HG03135 (cell line): ENCODE measurements around the gene EPHA8.

Source experiments
- ATAC-seq: cut with Tn5 transposase; IDR thresholded peaks from one replicate; pipeline ENCODE4 v1.9.1; 2021; ENCODE audit warnings: mild to moderate bottlenecking, moderate library complexity; ENCODE audit not compliant: unreplicated experiment

EPHA8 gene

DNA sequence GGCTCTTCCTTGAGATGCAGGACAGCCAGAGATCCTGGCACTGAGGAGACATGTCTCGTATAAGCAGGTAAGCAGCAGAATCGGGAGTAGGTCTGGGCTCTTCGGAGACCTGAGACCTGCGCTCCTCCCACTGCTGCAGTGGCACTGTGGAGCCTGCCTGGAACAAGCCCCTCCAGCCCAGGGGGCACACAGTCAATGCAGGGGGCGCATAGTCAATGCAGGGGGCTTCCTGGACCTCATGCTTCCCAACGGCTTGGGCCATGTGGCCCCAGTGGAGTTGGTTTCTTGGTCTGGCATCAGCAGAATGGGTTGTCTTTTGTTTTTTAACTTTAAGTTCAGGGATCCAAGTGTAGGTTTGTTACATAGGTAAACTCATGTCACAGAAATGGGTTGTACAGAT lies 27.9 kb upstream of the EPHA8 start:
- ATAC-seq = no peak

DNA sequence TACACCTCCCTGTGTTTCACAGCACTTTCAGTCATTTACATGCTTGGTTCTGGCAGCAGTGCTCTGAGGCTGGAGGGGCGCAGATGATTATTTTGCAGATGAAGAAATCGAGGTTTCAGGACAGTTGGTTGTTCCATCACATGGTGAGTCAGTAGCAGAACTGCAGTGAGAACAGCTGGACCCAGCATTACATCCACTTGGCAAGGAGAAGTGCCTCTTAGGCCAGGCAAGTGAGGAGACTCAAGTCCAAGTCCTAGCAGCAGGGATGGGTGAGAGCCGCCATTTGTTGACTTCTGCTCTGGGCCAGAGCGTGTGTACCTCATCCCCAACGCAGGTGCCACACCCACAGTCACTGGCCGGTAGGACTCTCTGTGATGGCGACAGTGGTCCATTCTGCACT lies 26.8 kb upstream of the EPHA8 start:
- ATAC-seq = no peak

DNA sequence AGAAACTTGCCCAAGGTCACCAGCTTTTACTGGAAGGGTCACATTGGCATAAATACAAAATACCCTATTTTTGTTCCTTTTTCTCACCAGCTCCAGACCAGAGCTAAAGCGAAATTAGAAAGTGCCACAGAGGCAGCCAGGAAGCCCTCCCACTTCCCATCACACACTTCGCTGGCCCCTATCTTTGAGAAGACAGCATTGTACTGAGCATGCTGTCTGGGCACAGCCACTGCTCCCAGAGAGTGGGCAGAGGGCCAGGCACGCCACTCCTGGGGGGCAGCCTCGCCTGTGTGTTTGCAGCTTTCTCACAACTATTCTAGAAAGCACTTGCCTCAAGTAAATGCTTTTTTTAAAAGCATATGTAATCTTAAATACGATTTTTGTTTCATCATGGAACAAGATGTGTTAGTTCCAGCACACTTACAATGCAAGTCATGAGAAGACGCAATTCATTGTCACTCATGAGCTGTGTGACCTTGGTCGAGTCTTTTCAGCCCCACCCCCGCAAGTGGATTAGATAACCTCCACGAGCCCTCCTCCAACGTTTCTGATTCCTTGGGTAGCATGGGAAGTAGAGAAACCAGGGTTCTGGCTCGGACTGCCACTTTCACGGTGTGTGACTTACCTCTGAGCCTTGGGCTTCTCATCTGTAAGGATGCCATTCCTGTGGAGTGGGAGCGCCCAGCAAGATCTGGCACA lies 25.7 kb upstream of the EPHA8 start:
- no peak for ATAC-seq

DNA sequence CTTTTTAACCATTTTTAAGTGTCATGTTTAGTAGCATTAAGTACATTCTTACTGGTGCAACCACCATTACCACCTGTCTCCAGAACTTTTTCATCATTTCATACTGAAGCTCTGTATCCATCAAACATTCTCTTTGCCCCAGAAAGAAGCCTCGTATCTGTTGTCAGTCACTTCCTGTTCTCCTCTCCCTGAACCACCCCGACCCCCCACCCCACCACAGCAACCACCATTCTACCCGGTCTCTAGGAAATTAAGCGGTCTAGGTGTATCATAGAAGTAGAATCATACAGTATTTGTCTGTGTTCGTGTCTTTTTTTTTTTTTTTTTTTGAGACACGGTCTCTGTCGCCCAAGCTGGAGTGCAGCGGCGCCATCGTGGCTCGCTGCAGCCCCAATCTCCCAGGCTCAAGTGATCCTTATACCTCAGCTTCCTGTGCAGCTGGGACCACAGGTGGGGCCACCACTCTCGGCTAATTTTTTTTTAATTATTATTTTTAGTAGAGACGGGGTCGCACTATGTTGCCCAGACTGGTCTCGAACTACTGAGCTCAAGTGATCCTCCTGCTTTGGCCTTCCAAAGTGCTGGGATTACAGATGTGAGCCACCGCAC lies 23.7 kb upstream of the EPHA8 start:
- ATAC-seq = no peak

DNA sequence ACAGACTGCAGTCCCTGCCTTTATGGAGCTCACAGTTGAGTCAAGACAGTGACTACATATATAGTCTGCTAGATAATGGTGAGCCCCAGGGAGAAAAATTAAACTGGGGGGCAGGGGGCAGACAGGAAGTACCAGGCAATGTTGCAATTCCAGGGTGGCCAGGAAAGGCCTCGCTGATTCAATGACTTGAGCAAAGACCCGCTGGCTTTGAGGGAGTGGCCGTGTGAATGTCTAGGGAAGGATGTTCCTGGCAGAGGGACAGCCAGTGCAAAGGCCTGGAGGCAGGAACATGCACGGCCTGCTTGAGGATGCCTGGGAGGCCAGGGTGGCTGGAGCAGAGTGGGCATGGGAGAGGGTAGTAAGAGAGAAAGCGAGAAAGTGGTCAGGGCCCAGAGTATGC lies 23.0 kb upstream of the EPHA8 start:
- ATAC-seq = no peak

DNA sequence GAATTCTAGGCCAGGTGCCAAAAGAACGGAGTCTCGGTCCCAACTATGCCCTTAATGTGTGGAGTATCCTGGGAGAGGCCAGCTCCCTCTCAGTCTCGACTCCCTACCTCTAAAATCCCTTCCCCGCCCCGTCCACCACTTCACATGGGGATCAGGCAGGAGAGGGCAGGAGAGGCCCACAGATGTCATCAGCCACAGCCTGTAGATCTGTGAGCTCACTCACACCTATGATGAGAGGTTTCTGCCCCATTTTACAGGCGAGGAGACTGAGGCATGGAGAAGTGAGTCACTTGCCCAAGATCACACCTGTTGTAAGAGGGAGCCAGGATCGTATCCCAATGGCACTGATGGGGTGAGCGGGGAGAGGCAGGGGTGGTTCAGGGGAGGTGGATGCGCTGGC lies 20.4 kb upstream of the EPHA8 start:
- ATAC-seq = no peak

DNA sequence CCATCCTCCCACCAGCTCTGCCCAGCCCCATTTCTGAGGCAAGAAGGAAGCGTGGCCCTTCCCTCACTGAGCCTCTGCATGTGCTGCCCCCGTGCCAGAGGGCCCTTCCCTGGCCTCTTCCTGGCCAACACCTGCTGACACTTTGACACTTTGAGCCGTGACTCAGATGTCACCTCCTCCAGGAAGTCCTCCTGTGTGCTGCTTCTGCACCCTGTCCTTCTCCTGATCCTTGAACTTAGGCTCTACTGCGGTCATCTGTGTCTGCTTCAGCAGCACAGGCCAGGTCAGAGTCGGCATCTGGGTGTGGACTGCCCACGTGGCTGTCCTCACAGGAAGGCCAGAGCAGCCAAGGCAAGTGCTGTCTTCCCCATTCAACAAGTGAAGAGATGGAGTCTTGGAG lies 19.6 kb upstream of the EPHA8 start:
- no peak for ATAC-seq

DNA sequence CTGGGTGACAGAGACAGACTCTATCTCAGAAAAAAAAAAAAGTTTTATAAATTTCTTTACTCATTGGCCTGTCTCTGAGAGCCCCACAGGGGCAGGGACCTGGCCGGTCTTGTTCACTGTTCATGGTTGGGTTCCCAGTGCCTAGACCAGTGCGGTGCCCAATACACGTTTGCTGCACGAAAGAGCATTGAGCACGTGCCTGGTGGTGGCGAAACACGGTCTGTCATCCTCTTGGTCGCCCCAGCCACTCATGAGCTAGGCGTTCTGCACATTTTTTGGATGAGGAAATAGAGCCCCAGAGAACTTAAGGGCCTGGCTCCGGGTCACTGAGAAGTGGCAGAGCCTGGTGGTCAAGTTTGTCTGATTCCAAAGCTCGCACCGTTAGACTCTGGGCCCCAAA lies 18.7 kb upstream of the EPHA8 start:
- no peak for ATAC-seq

DNA sequence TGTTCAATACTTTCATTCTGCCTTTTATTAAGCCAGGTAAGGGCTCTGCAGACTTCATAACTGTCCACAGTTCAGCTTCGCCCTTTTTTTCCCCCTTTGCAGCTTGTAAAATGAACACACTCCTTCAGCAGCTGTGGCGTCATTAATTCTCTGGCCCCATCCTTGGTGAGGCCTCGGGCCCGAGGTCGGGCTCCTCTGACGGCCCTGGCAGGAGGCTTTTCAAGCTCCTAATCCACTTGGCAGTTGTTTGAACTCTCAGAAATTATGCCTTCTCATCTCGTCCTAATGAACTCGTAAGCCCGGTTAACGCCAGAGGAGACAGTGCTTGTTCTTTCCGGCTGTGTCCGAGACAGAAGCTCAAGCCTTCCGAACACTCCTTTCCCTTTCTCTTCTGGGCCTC lies 18.1 kb upstream of the EPHA8 start:
- ATAC-seq = no peak

DNA sequence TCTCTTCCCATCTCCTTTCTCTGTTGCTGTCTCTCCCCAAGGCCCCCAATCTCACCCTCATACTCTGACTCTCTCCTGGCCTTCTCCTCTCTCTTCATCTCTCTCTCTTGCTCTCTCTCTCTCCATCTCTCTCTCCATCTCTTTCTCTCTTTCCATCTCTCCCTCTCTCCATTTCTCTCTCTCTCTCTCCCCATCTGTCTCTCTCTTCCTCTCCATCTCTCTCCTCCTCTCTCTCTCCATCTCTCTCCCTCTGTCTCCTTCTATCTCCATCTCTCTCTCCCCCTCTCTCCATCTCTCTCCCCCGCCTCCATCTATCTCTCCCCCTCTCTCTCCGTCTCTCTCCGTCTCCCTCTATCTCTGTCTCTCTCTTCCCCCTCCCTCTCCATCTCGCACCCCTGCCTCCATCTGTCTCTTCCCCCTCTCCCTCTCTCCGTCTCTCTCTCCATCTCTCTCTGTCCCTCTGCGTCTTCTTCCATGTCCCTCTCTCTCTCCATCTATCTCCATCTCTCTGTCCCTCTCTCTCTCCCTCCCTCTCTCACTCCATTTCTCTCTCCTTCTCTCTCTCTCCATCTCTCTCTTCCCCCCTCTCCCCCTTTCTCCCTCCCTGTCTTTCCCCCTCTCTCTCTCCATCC lies 16.0 kb upstream of the EPHA8 start:
- ATAC-seq = no peak

DNA sequence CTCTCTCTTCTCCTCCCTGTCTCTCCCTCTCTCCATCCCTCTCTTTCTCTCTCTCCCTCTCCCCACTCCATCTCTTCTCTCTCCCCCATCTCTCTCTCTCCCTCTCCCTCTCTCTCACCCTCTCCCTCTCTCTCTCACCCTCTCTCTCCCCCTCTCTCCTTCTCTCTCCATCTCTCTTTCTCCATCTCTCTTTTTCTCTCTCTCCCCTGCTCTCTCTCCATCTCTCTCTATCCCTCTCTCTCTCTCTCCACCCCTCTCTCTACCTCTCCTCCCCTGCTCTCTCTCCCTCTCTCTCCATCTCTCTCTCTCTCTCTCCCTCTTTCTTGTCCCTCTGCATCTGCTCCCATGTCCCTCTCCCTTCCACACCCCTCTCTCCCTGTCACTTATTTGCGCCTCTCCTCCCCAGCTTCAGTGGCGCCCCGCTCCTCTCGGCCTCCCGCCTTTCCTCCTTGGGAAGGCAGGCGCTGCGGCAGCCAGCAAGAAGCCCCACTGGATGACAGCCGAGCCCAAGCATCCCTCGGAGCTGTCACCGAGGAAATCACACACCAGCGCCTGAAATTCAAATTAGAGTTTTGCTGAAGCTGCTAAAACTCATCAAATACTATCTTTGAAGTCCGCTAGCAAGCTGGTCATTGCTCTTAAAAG lies 15.3 kb upstream of the EPHA8 start:
- no peak for ATAC-seq

DNA sequence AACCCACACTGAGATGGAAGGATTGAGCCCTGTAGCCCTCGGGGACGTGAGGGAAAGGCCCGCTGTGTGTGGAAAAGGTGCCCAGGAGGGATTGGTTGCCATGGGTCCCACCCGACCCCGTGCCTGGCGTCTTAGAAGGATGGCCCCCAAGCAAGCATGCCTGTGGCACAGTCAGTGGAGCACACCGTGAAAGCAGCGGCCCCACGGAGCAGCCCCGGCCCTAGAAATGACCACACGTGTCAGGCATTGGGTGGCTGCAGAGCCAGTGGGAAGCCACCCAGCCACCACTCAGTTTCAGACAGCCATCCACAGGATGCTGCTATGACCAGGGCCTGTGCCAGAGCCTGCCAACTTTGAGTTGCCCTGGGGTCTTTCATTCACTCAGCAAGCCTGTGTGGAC lies 13.3 kb upstream of the EPHA8 start:
- no peak for ATAC-seq

DNA sequence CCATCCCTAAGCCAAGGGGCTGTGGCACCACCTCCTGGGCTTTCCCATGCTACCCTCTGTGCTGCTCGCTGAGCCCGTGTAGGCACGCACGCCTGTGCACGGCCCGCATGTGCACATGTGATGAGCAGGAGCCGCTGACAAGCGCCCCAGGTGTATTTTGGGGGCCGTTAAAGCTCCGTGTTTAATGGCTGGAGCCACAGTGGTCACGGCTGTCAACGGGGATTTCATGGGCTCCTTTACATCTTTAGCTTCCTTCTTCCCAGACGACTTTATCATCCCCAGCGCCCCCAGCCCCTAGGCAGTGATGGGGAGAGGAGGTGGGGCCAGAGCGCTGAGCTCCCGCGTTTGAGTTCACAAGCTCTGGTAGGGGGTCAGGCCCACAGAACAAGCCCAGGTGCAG lies 11.7 kb upstream of the EPHA8 start:
- ATAC-seq = no peak

DNA sequence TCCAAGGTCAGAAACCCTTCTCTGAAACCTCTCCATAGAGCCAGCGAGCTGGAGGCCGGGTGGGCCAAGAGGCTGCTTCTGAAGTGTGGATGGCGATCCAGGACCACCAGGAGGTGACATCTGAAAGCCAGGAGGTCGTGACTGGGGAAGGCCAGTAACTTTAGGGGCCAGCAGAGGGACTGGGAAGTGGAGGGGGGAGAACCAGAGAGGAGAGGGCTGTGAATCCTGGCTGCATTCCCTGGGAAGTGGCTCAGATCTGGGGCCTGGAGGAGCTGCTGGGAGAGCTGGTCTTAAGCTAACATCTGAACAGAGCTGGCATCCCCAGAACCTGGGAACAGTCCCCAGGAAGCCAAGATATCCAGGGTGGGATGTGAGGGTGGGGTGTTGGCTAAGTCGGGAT lies 11.3 kb upstream of the EPHA8 start:
- ATAC-seq = no peak

DNA sequence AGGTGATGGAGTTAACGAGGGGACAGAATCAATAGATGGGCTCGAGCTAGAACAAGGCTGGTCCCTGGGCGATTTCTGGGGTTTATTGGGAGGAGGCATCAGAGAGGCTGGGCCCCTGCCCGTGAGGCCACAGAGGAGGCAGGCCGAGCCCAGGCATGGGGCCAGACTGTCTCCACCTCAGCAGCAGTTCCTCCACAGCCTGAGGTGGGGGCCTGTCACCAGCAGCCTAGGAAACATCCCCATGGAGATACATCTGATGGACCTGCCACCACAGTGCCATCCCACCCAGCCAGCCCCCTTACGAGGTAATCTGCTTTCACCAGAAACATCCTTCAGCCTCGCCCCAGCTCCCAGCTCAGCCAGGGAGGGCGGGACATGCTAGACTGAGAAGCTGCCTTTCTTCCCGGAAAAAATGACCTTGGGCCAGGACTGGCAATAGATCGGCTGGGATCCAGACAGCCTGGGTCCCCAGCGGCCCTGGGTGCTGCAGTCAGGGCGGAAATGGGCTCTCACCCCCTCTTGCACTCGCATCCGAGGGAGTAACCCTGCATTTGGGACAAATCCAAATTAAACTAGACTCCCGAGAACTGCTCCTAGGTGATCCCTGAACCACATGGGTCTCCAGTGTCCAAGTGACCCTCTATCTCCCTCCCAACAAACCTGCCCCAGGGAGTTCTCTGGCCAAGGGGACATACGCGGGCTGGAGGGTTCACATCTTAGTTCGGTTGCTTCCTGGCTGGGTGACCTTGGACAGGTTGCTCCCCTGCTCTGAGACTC lies 10.0 kb upstream of the EPHA8 start:
- ATAC-seq = no peak

DNA sequence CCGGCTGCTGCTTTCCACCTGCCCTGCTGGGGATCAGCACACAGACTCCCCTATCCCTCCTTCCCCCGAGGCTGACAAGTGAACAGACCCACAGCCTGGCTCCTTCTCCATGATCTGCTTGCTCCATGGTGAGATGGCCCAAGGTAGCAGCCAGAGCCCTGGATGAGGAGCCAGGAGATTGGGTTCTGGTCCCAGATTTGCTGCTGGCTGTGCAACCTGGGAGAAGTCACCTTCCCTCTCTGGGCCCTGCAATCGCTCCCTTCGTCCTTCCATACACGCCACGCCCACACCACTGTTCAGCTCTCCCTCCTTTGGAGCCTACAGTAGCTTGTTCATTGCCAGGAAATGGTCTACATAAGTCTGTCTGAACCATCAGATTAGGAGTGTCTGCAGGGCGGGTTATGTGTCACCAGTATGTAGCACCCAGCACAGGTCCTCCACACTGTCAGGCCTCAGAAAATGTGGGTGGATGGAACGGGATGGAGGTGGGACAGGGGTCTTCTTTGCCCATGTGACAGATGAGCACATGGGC lies 9.2 kb upstream of the EPHA8 start:
- no peak for ATAC-seq

DNA sequence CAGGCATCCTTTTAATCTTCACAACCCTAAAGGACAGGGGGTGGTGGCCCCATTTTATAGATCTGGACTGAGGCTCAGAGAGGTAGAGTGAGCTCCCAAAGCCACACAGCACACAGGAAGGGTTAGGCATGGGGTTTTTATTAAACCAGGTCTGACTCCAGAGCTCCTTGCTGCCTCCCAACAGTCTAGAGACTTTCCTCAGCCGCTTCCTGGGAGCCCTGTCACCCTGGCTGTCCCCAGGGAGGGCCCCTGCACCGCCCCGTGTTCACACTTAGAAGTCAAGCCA lies 8.0 kb upstream of the EPHA8 start:
- no peak for ATAC-seq

DNA sequence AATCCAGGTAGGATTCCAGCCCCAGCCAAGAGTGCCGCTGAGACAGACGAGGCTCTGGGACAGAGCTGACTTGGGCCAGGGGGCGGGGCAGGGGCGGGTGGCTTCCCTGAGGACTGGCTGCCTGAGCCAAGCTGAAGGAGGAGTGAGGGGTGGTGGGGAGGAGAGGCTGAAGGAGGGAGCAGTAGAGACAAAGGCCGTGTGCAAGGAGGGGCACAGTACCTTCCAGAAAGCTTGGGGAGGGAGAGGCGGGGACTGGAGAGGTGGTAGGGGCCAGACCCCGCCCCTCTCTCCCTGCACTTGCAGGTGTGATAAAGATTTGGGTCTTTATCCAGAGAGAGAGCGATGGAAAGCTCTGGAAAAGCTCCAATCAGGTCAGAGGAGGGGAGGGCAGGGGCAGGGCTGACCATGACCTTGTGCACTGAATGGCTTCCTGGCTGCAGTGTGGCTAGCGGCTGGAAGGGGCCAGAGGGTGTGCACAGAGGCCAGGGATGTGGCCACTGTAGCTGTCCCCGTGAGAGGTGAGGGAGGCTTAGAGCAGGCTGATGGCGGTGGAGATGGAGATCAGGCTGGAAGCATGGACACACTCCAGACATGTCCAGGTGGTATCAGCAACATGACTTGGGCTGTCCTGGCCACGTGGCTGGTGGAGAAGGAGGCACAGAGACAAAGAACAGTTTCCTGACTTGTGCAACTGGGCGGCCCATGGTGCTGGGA lies 6.7 kb upstream of the EPHA8 start:
- no peak for ATAC-seq

DNA sequence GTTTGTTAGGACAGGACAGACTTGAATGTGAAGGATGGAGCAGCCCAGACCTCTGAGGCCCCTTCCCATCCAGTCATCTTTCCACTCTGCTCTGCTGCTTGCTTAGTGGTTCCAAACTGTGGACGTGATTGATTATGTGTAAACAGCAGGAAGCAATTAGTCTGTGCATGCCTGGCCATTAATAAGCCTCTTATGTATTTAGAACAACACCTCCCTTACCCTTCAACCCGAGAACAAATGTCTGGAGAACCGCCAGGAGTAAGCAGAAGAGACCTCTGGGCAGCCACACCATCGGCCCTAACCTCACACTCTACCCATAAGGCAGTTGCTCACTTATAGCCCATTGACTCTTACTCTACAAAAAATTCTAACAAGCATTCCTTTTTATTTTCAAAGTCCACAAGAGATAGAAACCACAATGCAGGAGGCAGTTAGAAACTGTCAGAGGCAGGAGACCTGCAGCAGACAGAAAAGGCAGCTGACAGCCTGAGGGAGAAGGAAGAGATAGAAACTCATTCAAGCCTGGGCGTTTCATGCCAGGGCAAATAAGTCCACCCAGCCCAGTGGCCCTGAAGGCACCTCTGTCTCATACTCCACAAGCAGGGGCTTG lies 5.8 kb upstream of the EPHA8 start:
- ATAC-seq = no peak
